HG02763 (cell line): Measurements from ENCODE around the gene ADIPOR2.
"Not testable (repeated sequence)": the region's sequence is repeated elsewhere in the genome, so short reads cannot be mapped to it uniquely, and the experiment has no call there.

Source experiments
- ATAC-seq: cut with Tn5 transposase; IDR thresholded peaks from one replicate; pipeline ENCODE4 v1.9.1; 2021; ENCODE audit warnings: mild to moderate bottlenecking, moderate library complexity; ENCODE audit not compliant: unreplicated experiment

Gene ADIPOR2

DNA sequence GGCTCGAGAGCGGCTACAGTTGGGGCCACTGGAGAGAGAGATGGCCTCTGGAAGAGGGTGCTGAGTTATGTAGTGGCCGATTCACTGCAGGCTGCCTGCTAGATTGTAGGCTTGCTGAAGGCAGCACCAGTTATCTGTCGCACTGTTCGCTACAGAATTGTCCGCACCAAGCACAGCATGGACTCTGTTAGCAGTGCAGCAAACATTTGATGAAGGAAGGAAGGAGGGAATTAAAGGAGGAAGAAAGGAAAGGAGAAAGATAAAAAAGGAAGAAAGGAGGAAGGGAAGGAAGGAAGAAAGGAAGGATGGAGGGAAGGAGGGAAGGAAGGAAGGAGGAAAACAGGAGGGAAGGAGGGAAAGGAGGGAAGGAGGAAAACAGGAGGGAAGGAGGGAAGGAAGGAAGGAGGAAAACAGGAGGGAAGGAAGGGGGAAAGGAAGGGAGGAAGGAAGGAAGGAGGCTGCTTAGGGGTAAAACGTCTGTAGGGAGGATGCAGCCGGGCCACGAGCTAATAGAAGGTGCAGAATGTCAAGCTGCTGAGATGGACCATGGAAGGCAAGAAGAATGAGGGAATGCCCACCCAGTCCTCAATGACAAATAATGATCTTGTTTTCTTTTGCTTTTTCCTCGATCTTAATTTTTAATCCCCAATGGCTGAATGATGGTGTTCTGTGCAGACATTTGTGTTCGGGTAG is 27.3 kb upstream of the ADIPOR2 start:
- ATAC-seq, result no peak

DNA sequence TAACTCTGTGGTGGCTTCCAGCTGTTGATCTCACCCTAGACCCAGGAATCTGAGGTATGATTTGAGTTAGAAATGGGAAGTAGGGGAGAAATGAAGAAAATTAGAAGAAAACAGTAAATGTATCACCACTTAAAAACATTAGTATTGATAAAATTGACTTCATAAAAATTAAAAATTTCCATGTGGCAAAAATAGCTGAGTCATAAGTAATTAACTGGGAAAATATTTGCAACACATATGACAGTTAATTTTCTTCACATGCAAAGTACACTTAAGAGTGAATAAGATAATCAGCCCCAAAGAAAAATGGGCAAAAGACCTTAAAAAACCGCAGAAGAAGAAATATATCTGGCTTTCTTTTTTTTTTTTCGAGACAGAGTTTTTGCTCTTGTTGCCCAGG is 25.5 kb upstream of the ADIPOR2 start:
- no peak for ATAC-seq

DNA sequence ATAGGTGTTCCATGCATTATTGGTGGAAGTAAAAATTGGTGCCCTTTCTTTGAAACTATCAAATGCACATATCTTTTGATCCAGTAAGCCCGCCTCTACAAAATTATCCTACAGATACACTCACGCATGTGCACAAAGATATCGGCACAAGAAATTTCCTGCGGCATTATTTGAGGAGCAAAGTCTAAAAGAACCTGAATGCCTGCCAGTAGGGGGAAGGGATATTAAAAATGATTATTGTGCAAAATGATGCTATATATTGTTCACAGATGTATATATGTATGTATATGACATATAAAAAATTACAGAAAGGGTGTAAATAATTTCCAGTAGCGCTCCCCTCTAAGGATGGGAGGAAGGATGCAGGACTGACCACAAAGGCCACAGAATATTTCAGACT is 24.7 kb upstream of the ADIPOR2 start:
- no peak for ATAC-seq

DNA sequence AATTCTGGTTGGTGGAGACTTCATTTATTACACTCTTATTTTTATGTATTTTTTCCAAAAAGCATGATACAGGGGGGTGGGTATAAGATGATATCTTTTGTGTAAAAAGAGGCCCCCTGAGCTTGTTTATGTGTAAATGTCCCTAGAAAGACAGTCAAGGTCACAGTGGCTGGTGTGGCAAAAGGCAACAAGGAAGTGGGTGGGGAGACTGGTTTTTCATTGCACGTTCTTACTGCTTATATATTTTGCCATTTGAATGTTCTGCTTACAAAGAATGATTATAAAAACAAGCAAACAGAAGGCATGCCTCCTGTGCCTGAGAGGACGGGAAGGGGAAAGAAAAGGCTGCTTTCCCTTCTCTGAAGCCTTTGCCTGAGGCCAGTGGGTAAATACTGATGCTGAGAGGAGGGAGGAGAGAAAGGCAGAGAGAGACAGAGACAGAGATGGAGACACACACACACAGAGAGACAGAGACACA is 24.1 kb upstream of the ADIPOR2 start:
- ATAC-seq, result no peak

DNA sequence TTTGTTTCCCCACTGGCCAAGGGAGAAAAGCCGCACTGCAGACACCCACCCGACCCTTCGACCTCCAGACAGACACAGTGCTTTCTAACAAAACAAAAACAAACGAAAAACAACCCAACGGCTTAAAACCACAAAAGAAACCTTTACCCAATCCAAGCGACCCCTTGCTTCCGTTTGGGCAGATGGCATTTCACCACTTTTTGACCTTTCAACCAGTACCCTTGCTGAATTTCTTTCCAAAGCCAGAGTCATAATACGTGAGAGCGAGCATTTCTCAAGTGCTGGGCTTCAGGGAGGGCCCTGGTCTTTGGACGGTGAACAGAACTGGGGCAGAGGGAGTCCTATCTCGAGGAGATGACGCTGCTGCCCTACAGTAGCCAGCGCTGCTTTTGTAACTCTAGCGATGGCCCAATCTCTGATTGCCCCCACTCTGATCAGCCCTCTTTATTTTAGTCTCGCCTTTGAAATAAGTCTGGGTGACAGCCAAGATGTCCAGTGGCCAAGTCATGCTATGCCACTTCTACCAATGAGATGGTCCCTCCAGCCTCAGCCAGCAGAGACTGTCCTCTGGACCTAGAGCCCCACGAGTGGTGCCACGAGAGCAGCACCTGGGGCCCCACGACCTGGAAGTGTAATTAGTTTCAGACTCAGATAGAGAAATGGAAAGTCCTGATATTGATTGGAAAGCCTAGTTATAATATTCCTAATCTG is 21.9 kb upstream of the ADIPOR2 start:
- no peak for ATAC-seq

DNA sequence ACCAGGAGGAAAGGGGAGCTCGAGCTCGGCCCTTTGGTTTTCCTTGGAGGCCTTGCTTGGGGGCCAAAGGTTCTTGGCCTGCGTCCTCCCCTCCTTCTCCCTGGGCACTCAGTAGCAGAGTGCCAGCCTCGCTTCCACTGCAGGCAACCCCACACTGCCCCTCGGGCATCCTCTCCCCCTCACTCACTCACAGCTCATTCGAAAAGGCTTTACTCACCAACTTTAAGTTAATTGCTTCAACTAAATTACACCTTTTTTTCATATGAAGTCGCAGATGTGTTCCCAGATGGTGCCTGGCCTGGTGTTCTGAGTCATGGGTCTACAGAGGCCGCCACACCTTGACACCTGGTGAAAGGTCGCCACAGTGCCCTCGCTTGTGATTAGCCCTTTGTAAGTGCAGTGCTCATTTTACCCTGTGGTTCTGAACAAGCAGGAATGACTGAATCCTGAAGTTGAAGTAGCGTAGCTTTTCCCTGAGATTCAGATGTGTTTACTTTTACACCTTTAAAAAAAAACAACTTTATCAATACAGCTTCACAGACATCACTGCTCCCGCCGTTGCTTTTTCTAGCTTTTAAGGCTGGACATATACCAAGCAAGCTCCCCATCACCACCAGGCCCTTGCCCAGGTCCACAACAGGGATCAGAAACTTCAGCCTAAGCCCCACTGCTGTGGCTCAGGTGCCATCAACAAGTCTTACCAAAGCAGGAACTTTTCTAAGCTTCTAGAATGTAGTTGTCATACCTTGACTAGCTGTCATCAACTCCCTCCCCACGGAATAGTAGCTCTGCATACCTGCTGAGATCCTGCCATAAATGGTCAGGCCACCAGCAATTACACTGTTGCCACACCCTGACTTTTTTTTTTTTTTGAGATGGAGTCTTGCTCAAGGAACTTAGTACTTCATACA is 20.3 kb upstream of the ADIPOR2 start:
- no peak for ATAC-seq

DNA sequence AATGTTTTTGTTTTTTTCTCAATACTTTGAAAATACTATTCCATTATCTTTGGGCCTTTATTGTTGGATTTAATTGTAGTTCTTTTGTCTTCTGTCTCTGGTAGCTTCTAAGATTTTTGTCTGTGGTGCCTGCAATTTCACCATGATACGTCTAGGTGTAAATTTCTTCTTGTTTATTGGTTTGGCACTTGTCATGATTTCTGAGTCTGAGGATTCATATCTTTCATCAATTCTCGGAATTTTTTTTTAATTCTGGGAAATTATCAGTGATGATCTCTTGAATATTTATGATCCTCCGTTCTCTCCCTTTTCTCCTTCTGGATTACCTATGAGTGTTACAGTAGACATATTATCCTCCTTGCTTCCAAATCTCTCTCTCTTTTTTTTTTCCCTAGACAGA is 14.8 kb upstream of the ADIPOR2 start:
- ATAC-seq, result no peak

DNA sequence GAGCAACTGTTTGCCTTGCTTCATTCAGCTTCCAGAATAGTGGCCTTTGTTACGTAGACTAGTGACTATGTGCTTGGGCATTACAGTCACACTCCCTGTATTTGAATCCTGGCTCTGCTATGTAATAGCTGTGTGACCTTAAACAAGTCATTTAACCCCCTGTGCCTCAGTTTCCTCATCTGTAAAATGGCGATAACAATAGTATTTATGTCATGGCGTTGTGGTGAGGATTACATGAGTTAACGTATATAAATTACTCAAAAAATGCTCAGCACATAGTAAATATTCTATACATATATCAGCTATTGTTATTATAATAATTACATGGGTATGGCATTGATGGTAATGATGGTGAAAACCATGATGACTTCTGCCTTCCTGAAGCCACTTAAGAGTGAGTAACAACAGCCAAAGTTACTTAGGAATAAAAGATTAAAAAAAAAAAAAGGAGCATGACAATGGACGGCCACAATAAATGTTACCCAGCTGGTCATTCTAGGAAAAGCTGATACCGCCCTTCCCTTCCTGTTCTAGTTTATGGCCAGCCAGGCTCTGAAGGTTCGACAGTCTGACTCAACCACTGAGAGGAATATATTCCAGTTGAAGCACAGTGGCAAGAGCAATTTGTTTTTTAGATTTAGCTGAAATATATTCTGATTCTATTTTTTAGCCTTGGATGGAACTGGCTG is 9.9 kb upstream of the ADIPOR2 start:
- no peak for ATAC-seq

DNA sequence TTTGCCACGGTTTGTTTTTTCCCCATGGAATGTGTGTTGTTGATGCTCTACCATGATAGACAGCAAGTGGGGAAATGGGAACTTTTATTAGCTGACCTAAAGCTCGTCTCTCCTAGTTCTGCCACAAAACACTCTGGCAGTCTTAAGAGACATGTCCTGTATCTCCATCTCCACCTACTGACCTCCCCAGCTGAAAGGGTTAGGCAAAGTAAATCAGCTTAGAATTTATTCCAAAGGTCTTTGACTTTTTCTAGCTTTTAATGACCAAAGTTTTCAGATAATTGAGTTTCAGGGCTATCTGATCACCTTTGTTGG is 9.4 kb upstream of the ADIPOR2 start:
- no peak for ATAC-seq

DNA sequence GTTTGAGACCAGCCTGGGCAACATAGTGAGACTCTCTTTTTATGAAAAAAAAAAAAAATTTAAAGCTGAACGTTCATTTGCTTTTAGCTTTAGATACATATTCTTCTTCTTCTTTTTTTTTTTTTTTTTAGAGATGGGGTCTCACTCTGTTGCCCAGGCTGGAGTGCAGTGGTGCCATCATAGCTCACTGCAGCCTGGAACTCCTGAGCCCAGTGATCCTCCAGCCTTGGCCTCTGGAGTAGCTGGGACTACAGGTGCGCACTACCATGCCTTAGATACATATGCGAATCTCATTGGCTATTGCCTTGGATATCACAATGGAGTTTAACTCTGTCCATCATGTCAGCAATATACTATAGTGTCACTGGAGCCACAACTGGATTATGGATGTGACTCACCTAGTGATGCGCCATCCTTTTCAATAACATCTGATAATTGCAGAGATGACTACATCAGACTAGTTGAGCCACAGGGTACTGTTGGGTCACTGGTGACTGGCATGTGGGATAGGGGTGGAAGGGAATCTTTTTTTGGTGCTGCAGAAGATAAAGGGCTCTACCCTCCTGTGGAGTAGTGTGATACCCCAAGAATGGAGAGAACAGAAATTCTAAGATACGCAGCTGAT is 2.7 kb upstream of the ADIPOR2 start:
- no peak for ATAC-seq

DNA sequence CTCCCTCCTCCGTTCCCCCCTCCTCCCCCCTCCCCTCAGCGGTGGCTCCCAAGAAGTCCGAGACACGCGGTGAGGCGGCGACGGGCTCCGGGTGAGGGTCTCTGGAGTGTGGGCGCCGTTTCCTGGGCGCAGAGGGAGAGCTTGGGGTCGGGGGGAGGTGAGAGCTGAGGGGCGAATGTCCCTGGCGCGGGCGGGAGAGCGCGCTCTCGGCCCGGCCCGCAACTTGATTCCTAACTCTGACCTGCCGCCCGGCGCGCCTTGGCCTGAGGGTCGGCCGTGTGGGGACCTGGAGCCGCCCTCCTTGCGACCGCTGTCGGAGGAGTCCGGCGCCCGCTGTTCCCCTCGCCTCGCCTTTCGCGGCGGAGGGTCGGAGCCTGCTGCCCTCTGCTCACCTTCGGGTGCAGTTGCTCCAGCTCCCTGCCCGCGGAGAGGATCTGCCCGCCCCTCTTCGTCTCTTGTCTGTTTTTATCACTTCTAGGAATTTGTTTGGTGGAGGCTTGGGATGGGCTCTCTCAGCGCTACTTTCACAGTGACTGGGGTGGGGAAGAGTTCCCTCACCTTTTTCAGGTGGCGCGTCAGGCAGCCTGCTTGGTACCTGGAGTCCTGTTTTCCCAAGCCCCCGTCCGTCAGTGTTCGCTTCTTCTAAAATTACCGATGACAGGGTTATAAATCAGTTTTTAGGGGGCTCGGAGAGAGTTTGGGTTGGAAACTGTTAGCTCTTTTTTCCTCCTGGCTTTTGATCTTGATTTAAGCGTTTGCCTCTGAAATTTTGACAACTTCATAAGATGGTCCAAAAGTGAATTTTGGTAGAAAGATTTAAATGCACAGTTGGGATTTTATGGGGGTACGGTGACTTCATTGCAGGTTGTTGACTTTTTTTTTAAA is 495 bp downstream of the ADIPOR2 start:
- ATAC-seq, result peak; percentile 29

DNA sequence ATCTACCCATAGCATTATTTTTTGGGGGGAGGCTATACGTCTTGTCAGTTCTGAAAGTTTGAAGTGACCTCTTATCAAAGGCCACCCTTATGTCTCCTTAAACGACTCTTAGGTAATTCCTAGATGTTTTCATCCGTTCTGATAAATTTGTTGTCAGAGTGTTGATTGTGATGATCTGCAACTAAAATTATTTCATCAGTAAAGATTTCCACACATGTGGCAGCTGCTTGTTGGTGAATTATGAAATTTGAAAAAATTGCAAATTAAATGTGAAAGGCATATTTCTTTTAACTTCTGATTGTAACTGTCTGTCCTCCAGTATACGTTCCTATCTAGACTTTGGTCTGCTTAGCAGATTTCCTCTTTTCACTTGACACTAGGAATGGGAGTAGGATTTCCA is 1.4 kb downstream of the ADIPOR2 start:
- ATAC-seq, result no peak

DNA sequence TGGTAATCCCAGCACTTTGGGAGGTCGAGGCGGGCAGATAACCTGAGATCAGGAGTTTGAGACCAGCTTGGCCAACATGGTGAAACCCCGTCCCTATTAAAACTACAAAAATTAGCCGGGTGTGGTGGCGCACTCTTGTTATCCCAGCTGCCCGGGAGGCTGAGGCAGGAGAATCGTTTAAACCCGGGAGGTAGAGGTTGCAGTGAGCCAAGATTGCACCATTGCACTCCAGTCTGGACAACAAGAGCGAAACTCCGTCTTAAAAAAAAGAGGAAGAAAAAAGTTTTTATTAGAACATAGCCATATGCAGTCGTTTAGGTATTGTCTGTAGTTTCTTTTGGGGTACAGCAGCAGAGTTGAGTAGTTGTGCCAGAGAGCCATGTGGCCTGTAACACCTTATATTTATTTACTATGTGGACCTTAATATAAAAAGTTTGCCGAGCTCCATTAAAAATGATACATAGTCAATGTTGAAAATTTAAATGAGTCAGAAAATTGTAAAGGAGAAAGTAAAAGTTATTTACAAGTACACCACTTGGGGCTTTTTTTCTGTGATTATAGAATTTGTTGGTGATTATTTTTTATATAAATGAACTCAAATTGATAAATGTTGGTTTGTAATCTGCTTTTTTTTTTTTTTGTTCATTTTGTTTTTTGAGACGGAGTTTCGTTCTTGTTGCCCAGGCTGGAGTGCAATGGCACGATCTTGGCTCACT is 2.2 kb downstream of the ADIPOR2 start:
- ATAC-seq, result no peak

DNA sequence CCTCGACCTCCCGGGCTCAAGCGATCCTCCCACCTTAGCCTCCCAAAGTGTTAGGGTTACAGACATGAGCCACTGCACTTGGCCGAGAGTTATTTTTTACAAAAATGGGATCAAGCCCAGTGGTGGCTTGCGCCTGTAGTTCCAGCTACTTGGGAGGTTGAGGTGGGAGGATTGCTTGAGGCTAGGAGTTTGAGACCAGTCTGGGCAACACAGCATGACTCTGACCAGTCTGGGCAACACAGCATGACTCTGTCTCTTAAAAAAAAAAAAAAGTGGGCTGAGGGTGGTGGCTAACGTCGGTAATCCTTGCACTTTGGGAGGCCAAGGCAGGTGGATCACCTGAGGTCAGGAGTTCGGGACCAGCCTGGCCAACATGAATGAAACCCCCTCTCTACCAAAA is 4.2 kb downstream of the ADIPOR2 start:
- ATAC-seq, result not testable (repeated sequence)

DNA sequence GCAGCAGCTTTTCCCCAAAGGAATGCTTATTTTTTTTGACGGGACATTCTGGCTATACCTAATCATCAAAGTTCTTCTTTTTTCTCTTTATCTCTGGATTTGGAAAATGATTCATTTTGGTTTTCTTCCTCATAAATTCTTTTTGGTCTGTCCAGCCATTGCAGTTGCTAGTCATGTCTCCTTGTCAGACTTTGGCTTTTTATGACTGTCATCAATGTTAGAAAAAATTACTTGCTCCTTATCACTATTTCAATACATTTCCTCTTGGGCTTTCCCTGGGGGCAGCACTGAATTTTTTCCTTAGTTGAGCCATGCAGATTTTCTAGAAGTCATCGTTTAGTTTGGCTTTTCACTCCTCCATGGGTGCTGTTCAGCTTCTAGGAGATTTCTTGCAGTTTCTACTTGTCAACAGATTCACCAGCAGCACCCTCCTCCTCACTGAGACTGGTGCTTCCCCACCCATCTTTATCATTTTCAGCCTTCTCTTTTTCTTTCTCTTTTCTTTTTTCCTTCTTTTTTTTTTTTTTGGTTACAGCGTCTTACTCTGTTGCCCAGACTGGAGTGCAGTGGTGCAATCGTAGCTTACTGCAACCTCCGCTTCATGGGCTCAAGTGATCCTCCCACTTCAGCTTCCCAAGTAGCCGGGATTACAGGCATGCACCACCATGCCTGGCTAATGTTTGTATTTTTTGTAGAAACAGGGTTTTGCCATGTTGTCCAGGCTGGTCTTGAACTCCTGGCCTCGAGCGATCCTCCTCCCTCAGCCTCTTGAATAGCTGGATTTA is 5.2 kb downstream of the ADIPOR2 start:
- ATAC-seq, result no peak

DNA sequence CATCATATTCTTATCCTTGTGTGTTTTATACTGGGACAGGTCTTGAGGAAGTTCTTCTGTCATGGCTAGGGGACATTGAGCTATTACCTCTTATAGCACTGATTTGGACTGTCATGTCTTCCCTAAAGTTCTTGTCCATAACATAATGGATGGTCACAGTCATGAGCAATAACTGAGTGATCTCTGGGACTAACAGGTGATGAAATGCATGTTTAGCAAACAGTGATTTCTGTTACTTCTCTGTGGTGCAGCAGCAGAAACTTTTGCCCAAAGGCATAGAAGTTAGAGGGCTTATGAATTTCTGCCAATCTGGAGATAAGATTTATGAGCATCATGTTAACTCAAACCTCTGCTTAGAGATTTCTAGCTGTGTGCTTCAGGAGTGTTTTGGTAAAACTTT is 5.9 kb downstream of the ADIPOR2 start:
- no peak for ATAC-seq

DNA sequence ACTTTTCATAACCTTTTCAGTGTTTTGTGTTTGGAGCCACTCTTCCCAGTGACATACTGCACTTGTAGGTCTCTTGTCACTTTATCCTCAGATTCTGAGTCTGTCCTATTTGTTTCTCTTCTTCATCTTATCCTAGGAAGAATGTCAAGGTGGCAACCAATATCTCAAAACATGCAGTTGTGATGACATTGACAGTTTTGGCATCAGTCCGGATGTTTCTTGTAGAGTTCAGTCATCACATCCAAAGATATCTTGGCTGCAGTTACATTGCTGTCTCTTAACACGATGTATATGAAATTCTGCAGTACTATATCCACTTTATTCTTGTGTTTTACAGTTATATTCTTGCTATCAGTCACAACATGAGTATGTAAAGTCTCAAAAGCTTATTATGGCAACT is 6.4 kb downstream of the ADIPOR2 start:
- ATAC-seq, result no peak

DNA sequence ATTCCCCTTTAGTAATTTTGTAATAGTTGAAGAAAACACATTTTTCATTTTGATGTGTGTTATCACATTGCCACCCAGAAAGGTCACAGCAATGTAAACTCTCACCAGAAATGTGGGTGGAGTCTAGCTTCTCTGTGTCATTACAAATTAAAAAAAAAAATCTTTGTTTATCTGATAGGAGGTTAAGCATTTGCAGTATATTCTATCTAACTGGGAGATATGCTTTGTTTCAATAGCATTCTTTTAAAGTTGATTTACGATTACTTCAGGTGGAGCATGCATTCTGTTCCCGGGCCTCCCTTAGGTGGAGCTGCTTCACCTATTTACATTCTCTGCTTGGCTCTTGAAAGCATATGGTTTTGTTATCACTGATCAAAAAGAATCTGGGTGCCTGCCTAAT is 7.8 kb downstream of the ADIPOR2 start:
- no peak for ATAC-seq
